ENCODE measurements around the gene CLCN7.

CLCN7 gene

DNA sequence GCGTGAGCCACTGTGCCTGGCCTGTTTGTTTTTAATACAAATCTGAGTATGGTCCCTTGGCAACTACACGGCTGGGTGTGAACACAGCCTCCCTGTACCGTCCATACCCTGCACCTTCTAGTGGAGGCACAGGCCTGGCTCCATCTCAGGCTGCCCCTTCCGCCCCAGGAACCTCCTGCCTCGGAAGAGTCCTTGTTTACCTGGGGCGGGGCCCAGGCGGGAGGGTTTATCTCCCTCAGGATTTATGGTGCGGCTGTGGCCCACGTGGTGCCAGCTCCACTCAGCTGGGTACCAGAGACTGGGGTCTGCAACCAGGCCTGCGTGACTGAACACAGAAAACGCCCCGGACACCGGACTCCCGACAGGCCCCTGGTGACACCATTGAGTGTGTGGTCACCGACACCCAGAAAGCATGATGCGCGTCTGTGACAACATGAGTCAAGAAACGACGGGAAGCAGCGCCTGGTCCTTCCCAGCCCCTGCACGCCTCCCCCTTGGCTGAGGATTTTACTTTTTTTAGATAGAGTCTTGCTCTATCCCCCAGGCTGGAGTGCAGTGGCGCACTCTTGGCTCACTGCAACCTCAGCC, 79.3 kb downstream of the CLCN7 start:
- DNase-seq: no peak

Measured in activated naive CD4-positive, alpha-beta T cell (primary cell).